Measurements from ENCODE around the gene GRAMD1B.

Gene GRAMD1B

GRCh38 chr11:123562158-123562557, 132.1 kb downstream of the GRAMD1B start:
- DNase-seq (ENCODE audit: low read depth): no peak

GRCh38 chr11:123562829-123563228, 132.8 kb downstream of the GRAMD1B start:
- no peak overlapping the region for H3K4me3 ChIP-seq (ENCODE audit: low read depth, low read length)
- DNase-seq (ENCODE audit: low read depth): no peak
- TF ChIP-seq MYC (IDR thresholded peaks at IDR 0.05; ENCODE audit: low read depth, low read length): no peak
- no peak for TF ChIP-seq MAX (IDR thresholded peaks at IDR 0.05; ENCODE audit: low read depth, low read length)
- TF ChIP-seq POLR2A (IDR thresholded peaks at IDR 0.05; ENCODE audit: extremely low read depth, insufficient read length): no peak
- no peak for TF ChIP-seq CTCF (IDR thresholded peaks at IDR 0.05; ENCODE audit: low read depth, low read length)

More at GRCh38 chr11:123562158-123562557, 132.1 kb downstream of the GRAMD1B start:
- TF ChIP-seq MAX (IDR thresholded peaks at IDR 0.05; ENCODE audit: low read depth, low read length) (no peak), CTCF (IDR thresholded peaks at IDR 0.05; ENCODE audit: low read depth, low read length) (no peak), POLR2A (IDR thresholded peaks at IDR 0.05; ENCODE audit: extremely low read depth, insufficient read length) (no peak), MYC (IDR thresholded peaks at IDR 0.05; ENCODE audit: low read depth, low read length) (no peak)
- no peak overlapping the region for H3K4me3 ChIP-seq (ENCODE audit: low read depth, low read length)

- DNase-seq (ENCODE audit: low read depth): peak; percentile 46
- TF ChIP-seq MAX (IDR thresholded peaks at IDR 0.05; ENCODE audit: low read depth, low read length): no peak
- H3K4me3 ChIP-seq (ENCODE audit: low read depth, low read length): no peak overlapping the region
Observed at GRCh38 chr11:123564221-123564620, 134.2 kb downstream of the GRAMD1B start.

GRCh38 chr11:123566852-123567251, 136.8 kb downstream of the GRAMD1B start:
- no peak overlapping the region for H3K4me3 ChIP-seq (ENCODE audit: low read depth, low read length)
- TF ChIP-seq CTCF (IDR thresholded peaks at IDR 0.05; ENCODE audit: low read depth, low read length) (no peak), MAX (IDR thresholded peaks at IDR 0.05; ENCODE audit: low read depth, low read length) (no peak), POLR2A (IDR thresholded peaks at IDR 0.05; ENCODE audit: extremely low read depth, insufficient read length) (no peak), MYC (IDR thresholded peaks at IDR 0.05; ENCODE audit: low read depth, low read length) (no peak)
- DNase-seq (ENCODE audit: low read depth): no peak

GRCh38 chr11:123567466-123567865, 137.4 kb downstream of the GRAMD1B start:
- TF ChIP-seq MYC (IDR thresholded peaks at IDR 0.05; ENCODE audit: low read depth, low read length): no peak
- no peak for TF ChIP-seq CTCF (IDR thresholded peaks at IDR 0.05; ENCODE audit: low read depth, low read length)
- TF ChIP-seq MAX (IDR thresholded peaks at IDR 0.05; ENCODE audit: low read depth, low read length): no peak
- no peak for TF ChIP-seq POLR2A (IDR thresholded peaks at IDR 0.05; ENCODE audit: extremely low read depth, insufficient read length)
- H3K4me3 ChIP-seq (ENCODE audit: low read depth, low read length): no peak overlapping the region
- no peak for DNase-seq (ENCODE audit: low read depth)

- TF ChIP-seq MAX (IDR thresholded peaks at IDR 0.05; ENCODE audit: low read depth, low read length) (no peak), POLR2A (IDR thresholded peaks at IDR 0.05; ENCODE audit: extremely low read depth, insufficient read length) (no peak), MYC (IDR thresholded peaks at IDR 0.05; ENCODE audit: low read depth, low read length) (no peak), CTCF (IDR thresholded peaks at IDR 0.05; ENCODE audit: low read depth, low read length) (no peak)
- H3K4me3 ChIP-seq (ENCODE audit: low read depth, low read length): no peak overlapping the region
- DNase-seq (ENCODE audit: low read depth): no peak
Observed at GRCh38 chr11:123568367-123568870, 138.3 kb downstream of the GRAMD1B start.
